ENCODE data around the gene RSRC1. TPM values are rescaled to one million over a fixed set of nuclear protein-coding genes. Genes with fewer than 3 reads are reported as not detected.
"Not testable (repeated sequence)": the region's sequence is repeated elsewhere in the genome, so short reads cannot be mapped to it uniquely, and the experiment has no call there.

The RSRC1 gene
- polyA plus RNA-seq, 6 donors from 2014 or later = 36.5 to 50.2 (median 42.7) TPM

DNA sequence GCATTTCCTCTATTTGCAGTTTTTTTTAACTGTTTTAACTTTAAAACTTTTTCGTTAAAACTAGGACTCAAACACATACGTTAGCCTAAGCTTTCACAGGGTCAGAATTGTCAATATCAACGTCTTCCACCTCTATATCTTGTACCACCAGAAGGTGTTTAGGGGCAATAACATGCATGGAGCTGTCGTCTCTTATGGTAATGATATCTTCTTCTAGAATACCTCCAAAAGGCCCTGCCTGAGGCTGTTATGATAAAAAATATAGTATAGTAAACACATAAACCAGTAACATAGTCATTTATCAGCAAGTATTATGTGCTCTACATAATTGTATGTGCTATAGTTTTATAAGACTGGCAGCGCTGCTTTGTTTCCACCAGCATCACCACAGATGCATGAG is 384.8 kb downstream of the RSRC1 start:
- Mint-ChIP-seq H3K4me1 (peaks cover 0 to 3% (median 0%) of the 10 kb centered on the region in 3 donors), H3K27me3 (no peaks in the 10 kb centered on the region), H3K9me3 (peaks cover 0 to 33% (median 24%) of the 10 kb centered on the region in 7 donors), H3K27ac (no peak overlapping the region), H3K36me3 (peaks cover 20 to 24% of the 10 kb centered on the region in 2 donors), H3K4me3 (no peak overlapping the region)
- ATAC-seq (ENCODE audit: low read depth in 2 of 2) (no peak), DNase-seq (no peak)

DNA sequence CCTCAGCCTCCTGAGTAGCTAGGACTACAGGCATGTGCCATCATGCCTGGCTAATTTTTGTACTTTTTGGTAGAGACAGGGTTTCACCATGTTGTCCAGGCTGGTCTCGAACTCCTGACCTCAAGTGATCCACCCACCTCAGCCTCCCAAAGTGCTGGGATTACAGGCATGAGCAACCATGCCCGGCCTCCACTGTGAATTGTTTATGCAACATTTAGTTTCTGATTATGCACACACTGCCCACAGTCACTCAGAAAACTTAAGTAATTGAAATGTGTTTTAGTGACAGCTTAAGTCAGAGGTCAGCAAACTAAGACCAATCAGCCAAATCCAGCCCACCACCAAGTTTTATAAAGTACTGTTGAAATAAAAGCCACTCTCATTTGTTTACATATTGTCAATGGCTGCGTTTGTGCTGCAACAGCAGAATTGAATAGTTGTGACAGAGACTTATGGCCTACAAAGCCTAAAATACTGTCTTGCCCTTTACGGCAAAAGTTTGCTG is 385.6 kb downstream of the RSRC1 start:
- not testable (repeated sequence) for H3K4me3 Mint-ChIP-seq; H3K27me3 Mint-ChIP-seq; ATAC-seq (ENCODE audit: low read depth in 2 of 2); H3K4me1 Mint-ChIP-seq; DNase-seq
- H3K36me3 Mint-ChIP-seq = peaks cover 20 to 25% of the 10 kb centered on the region in 2 donors
- H3K27ac Mint-ChIP-seq = peak overlapping the region in 1 of 6 donors; percentile 18
- peaks cover 0 to 39% (median 28%) of the 10 kb centered on the region in 7 donors for H3K9me3 Mint-ChIP-seq

GRCh38 chr3:158505117-158505516 is 395.2 kb downstream of the RSRC1 start:
- peaks cover 5 to 14% of the 10 kb centered on the region in 2 donors for H3K36me3 Mint-ChIP-seq
- H3K27me3 Mint-ChIP-seq = no peaks in the 10 kb centered on the region
- peaks cover 0 to 21% (median 8%) of the 10 kb centered on the region in 7 donors for H3K9me3 Mint-ChIP-seq
- no peak for ATAC-seq (ENCODE audit: low read depth in 2 of 2)
- DNase-seq = no peak
- H3K27ac Mint-ChIP-seq = no peak overlapping the region
- peaks cover 0 to 13% (median 9%) of the 10 kb centered on the region in 3 donors for H3K4me1 Mint-ChIP-seq
- H3K4me3 Mint-ChIP-seq = no peak overlapping the region

GRCh38 chr3:158506456-158506855 is 396.6 kb downstream of the RSRC1 start:
- no peak for DNase-seq
- H3K4me3 Mint-ChIP-seq = no peak overlapping the region
- no peaks in the 10 kb centered on the region for H3K27me3 Mint-ChIP-seq
- no peak overlapping the region for H3K27ac Mint-ChIP-seq
- H3K4me1 Mint-ChIP-seq = peaks cover 0 to 8% (median 0%) of the 10 kb centered on the region in 3 donors
- peaks cover 5 to 7% of the 10 kb centered on the region in 2 donors for H3K36me3 Mint-ChIP-seq
- peaks cover 0 to 17% (median 7%) of the 10 kb centered on the region in 7 donors for H3K9me3 Mint-ChIP-seq
- ATAC-seq (ENCODE audit: low read depth in 2 of 2) = no peak

DNA sequence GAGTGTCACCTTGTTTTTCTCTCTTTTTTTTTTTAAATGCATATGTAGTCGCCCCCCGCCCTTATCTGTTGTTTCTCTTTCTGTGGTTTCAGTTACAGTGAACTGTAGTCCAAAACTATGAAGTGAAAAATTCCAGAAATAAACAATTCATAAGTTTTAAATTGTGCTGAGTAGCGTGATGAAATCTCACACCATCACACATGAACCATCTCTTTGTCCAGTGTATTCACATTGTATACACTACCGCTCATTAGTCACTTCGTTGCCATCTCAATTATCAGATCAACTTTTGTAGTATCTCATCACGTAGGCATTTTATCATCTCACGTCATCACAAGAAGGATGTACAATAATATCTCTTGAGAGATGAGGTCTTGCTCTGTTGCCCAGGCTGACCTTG is 398.6 kb downstream of the RSRC1 start:
- no peak overlapping the region for H3K4me3 Mint-ChIP-seq
- H3K27ac Mint-ChIP-seq = peak overlapping the region in 1 of 6 donors; percentile 58
- H3K4me1 Mint-ChIP-seq = no peaks in the 10 kb centered on the region
- ATAC-seq (ENCODE audit: low read depth in 2 of 2) (no peak), DNase-seq (no peak)
- H3K36me3 Mint-ChIP-seq = peaks cover 5 to 7% of the 10 kb centered on the region in 2 donors
- H3K27me3 Mint-ChIP-seq = no peaks in the 10 kb centered on the region
- H3K9me3 Mint-ChIP-seq = peaks cover 0 to 13% (median 7%) of the 10 kb centered on the region in 7 donors

GRCh38 chr3:158509891-158510290 is 400.0 kb downstream of the RSRC1 start:
- H3K9me3 Mint-ChIP-seq = peaks cover 0 to 24% (median 14%) of the 10 kb centered on the region in 7 donors
- H3K36me3 Mint-ChIP-seq = peaks cover 5 to 15% of the 10 kb centered on the region in 2 donors
- H3K27ac Mint-ChIP-seq = no peak overlapping the region
- H3K4me3 Mint-ChIP-seq = no peak overlapping the region
- H3K4me1 Mint-ChIP-seq = no peaks in the 10 kb centered on the region
- no peaks in the 10 kb centered on the region for H3K27me3 Mint-ChIP-seq
- DNase-seq = no peak
- no peak for ATAC-seq (ENCODE audit: low read depth in 2 of 2)

DNA sequence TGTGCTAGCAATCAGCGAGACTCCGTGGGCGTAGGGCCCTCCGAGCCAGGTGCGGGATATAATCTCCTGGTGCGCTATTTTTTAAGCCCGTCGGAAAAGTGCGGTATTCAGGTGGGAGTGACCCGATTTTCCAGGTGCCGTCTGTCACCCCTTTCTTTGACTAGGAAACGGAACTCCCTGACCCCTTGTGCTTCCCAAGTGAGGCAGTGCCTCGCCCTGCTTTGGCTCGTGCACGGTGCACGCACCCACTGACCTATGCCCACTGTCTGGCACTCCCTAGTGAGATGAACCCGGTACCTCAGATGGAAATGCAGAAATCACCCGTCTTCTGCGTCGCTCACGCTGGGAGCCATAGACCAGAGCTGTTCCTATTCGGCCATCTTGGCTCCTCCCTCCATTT is 406.8 kb downstream of the RSRC1 start:
- Mint-ChIP-seq H3K36me3 (peaks cover 5 to 15% of the 10 kb centered on the region in 2 donors), H3K9me3 (peaks cover 0 to 21% (median 12%) of the 10 kb centered on the region in 7 donors)
- not testable (repeated sequence) for H3K27ac Mint-ChIP-seq; DNase-seq; H3K4me3 Mint-ChIP-seq; H3K4me1 Mint-ChIP-seq; ATAC-seq (ENCODE audit: low read depth in 2 of 2); H3K27me3 Mint-ChIP-seq

DNA sequence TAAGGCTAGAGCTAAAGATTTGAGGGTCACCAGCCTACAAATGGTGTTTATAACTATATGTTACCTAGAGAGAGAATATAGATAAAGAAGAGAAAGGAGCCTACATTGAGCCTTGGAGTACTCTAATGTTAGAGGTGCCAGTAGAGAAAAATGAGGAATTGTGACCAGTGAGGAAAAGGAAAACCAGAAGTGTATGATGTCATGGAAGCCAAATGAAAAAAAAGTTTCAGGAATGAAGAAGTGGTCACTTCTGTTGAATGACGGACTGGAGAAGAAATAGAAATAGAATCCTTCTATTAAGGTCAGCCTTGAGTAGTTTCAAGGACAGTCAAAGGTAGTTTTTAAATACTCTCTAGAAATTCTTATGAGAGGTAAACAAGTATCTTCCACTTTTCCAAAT is 409.9 kb downstream of the RSRC1 start:
- no peak for ATAC-seq (ENCODE audit: low read depth in 2 of 2)
- Mint-ChIP-seq H3K36me3 (peaks cover 8 to 10% of the 10 kb centered on the region in 2 donors), H3K9me3 (peaks cover 0 to 17% (median 5%) of the 10 kb centered on the region in 7 donors), H3K4me3 (no peak overlapping the region), H3K4me1 (no peaks in the 10 kb centered on the region), H3K27me3 (no peaks in the 10 kb centered on the region), H3K27ac (peak overlapping the region in 1 of 6 donors; percentile 66)
- no peak for DNase-seq

GRCh38 chr3:158520433-158520832 is 410.5 kb downstream of the RSRC1 start:
- Mint-ChIP-seq H3K27me3 (no peaks in the 10 kb centered on the region), H3K4me1 (no peaks in the 10 kb centered on the region), H3K4me3 (no peak overlapping the region), H3K9me3 (peaks cover 0 to 15% (median 4%) of the 10 kb centered on the region in 7 donors), H3K27ac (no peak overlapping the region), H3K36me3 (peaks cover 8 to 10% of the 10 kb centered on the region in 2 donors)
- no peak for ATAC-seq (ENCODE audit: low read depth in 2 of 2)
- no peak for DNase-seq

GRCh38 chr3:158522221-158523136 is 412.6 kb downstream of the RSRC1 start:
- H3K27ac Mint-ChIP-seq = no peak overlapping the region
- H3K27me3 Mint-ChIP-seq = no peaks in the 10 kb centered on the region
- ATAC-seq (ENCODE audit: low read depth in 2 of 2) (no peak), DNase-seq (no peak)
- no peak overlapping the region for H3K4me3 Mint-ChIP-seq
- H3K36me3 Mint-ChIP-seq = peaks cover 8 to 10% of the 10 kb centered on the region in 2 donors
- H3K4me1 Mint-ChIP-seq = no peaks in the 10 kb centered on the region
- H3K9me3 Mint-ChIP-seq = peaks cover 0 to 6% (median 0%) of the 10 kb centered on the region in 7 donors

DNA sequence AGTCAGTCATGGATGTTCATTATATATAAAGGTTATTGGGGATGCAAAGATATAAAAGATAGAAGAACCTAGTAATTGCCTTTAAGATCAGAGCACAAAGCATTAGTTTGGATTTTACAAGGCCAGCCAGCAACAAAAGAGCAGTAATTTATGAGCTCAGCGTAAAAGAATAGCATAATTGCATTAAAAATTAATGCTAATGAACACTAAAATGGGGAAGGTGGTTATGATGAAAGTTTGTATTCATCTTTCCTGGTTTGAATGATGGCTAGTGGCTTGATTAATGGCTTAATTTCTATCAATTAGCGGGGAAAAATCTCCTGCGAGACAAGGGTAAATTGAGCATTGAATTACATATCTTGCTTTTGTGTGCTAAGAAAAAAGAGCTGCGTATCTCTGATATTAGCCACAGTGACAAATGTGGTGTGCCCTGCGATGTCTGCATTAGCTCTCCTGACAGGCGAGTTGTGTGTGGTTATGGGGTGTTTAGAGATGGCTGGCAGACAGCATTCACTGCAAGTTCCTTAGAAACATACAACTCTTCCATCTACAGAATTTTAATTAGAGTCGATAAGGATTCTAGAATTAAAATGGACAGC is 418.3 kb downstream of the RSRC1 start:
- no peaks in the 10 kb centered on the region for H3K27me3 Mint-ChIP-seq
- no peak for DNase-seq
- H3K4me3 Mint-ChIP-seq = no peak overlapping the region
- no peak overlapping the region for H3K27ac Mint-ChIP-seq
- no peaks in the 10 kb centered on the region for H3K4me1 Mint-ChIP-seq
- H3K36me3 Mint-ChIP-seq = peaks cover 0 to 5% of the 10 kb centered on the region in 2 donors
- ATAC-seq (ENCODE audit: low read depth in 2 of 2) = no peak
- peaks cover 0 to 6% (median 0%) of the 10 kb centered on the region in 7 donors for H3K9me3 Mint-ChIP-seq

GRCh38 chr3:158531334-158531733 is 421.4 kb downstream of the RSRC1 start:
- H3K4me3 Mint-ChIP-seq = no peak overlapping the region

DNA sequence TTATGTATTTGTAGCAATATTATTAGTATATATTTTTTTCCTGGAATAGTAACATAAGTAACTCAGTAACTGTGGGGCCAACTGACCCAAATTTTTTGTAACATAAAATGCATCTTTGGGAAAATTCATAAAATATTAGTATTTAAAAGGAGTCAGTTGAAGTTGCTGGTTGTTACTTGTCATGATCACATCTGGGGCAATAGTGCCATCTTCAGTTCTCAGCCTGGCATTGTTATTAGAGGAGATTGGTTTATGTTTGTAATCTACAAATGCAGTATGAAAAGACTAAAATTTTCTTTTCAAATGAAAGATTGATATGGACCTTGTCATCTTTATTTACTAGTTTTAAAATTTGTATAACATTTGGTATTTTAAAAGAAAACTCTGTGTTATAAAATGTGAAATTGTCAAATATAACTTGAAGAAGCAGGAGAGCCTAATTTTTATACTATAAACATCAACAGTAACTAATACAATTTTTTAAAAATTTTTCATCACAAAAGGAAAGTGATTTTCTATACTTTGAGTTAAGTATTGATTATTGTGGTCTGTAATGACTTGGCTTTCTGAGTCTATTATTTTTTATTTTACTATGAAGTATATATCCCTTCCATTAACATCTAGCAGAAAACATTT is 422.3 kb downstream of the RSRC1 start:
- Mint-ChIP-seq H3K27me3 (no peaks in the 10 kb centered on the region), H3K9me3 (no peaks in the 10 kb centered on the region), H3K4me1 (no peaks in the 10 kb centered on the region), H3K27ac (no peak overlapping the region), H3K4me3 (no peak overlapping the region), H3K36me3 (no peaks in the 10 kb centered on the region)
- no peak for DNase-seq
- no peak for ATAC-seq (ENCODE audit: low read depth in 2 of 2)

More at GRCh38 chr3:158531334-158531733, 421.4 kb downstream of the RSRC1 start:
- no peak for DNase-seq
- Mint-ChIP-seq H3K27ac (no peak overlapping the region), H3K36me3 (no peaks in the 10 kb centered on the region), H3K4me1 (no peaks in the 10 kb centered on the region), H3K27me3 (no peaks in the 10 kb centered on the region), H3K9me3 (no peaks in the 10 kb centered on the region)
- no peak for ATAC-seq (ENCODE audit: low read depth in 2 of 2)

Measured in naive B cell (primary cell).